GM23248 (cell line): ENCODE measurements around the gene ADAMTSL1. TPM values are rescaled to one million over a fixed set of nuclear protein-coding genes. Genes with fewer than 3 reads are reported as not detected.

ENCODE experiments used
- DNase-seq: peaks from one replicate; pipeline ENCODE4 v3.0.0-alpha.2; 2015
- H2AFZ ChIP-seq: fragments of 200-600 bp; sonication (generic); 2 replicates; pipeline ENCODE4 v1.6.1; 2016; ENCODE audit warnings: antibody characterized with exemption
- H3F3A ChIP-seq: fragments of 200-600 bp; sonication (generic); 2 replicates; pipeline ENCODE4 v1.6.1; 2016; ENCODE audit warnings: mild to moderate bottlenecking, antibody characterized with exemption, mixed run types; ENCODE audit not compliant: insufficient read depth
- H3K27ac ChIP-seq: fragments of 200-600 bp; sonication (generic); 2 replicates; pipeline ENCODE4 v1.5.1; 2016; ENCODE audit warnings: mild to moderate bottlenecking
- H3K27me3 ChIP-seq: fragments of 200-600 bp; sonication (generic); replicated peaks from 2 replicates; pipeline ENCODE4 v1.6.1; 2016; ENCODE audit warnings: mild to moderate bottlenecking; ENCODE audit not compliant: insufficient read depth
- H3K36me3 ChIP-seq: fragments of 200-600 bp; sonication (generic); 2 replicates; pipeline ENCODE4 v1.6.1; 2016; ENCODE audit warnings: low read depth, mild to moderate bottlenecking
- H3K4me1 ChIP-seq: fragments of 200-600 bp; sonication (generic); 2 replicates; pipeline ENCODE4 v1.6.1; 2016; ENCODE audit warnings: mild to moderate bottlenecking; ENCODE audit not compliant: insufficient read depth
- H3K4me2 ChIP-seq: fragments of 200-600 bp; sonication (generic); one replicate; pipeline ENCODE4 v1.6.1; 2016; ENCODE audit warnings: mild to moderate bottlenecking; ENCODE audit not compliant: unreplicated experiment
- H3K4me3 ChIP-seq: fragments of 200-600 bp; sonication (generic); 2 replicates; pipeline ENCODE4 v1.5.1; 2016; ENCODE audit warnings: mild to moderate bottlenecking
- H3K79me2 ChIP-seq: fragments of 200-600 bp; sonication (generic); 2 replicates; pipeline ENCODE4 v1.6.1; 2016; ENCODE audit warnings: mild to moderate bottlenecking; ENCODE audit not compliant: insufficient read depth
- H3K9ac ChIP-seq: fragments of 200-600 bp; sonication (generic); 2 replicates; pipeline ENCODE4 v1.6.1; 2016; ENCODE audit warnings: mild to moderate bottlenecking
- H3K9me2 ChIP-seq: fragments of 200-600 bp; sonication (generic); 2 replicates; pipeline ENCODE4 v1.6.1; 2016; ENCODE audit warnings: mixed run types, mild to moderate bottlenecking, moderate library complexity; ENCODE audit not compliant: insufficient read depth
- H3K9me3 ChIP-seq: fragments of 200-600 bp; sonication (generic); one replicate; pipeline ENCODE4 v1.6.1; 2017; ENCODE audit warnings: low read depth
- H4K20me1 ChIP-seq: fragments of 200-600 bp; sonication (generic); 2 replicates; pipeline ENCODE4 v1.6.0; 2016; ENCODE audit not compliant: insufficient read depth
- EZH2 ChIP-seq: fragments of 200-600 bp; sonication (generic); IDR thresholded peaks from 2 replicates; pipeline ENCODE4 v1.6.1; 2018; ENCODE audit warnings: antibody characterized with exemption, mild to moderate bottlenecking; ENCODE audit not compliant: insufficient read depth, poor library complexity, severe bottlenecking
- EZH2phosphoT487 ChIP-seq: fragments of 200-600 bp; sonication (generic); IDR thresholded peaks from 2 replicates; pipeline ENCODE4 v1.6.1; 2018; ENCODE audit warnings: antibody characterized with exemption, moderate library complexity, mild to moderate bottlenecking, low read depth; ENCODE audit not compliant: insufficient read depth
- WGBS, 2 experiments: methylation state at CpG; one replicate each; pipeline ENCODE4 v1.1.6; 2015 to 2017; ENCODE audit warnings: low lambda C conversion rate in 2 of 2, low coverage in 1 of 2; ENCODE audit errors: missing lambda C conversion rate in 2 of 2; 5-methylcytosine and 5-hydroxymethylcytosine counted together
- in situ Hi-C: fragments of 300-500 bp; cut with MboI; formaldehyde crosslinking; loops from 2 replicates; pipeline ENCODE4 v1.15.0; 2020
- polyA plus RNA-seq: library from polyadenylated mRNA; unstranded; fragments of >200 nt; fragmentation: Nextera tagmentation; extraction: Ambion mirVana; gene quantifications from 2 replicates; pipeline ENCODE4 v1.2.1, GENCODE V29; 2016
- total RNA-seq: library from RNA; depleted of rRNA; stranded (reverse); fragments of >200 nt; shearing (Covaris generic); gene quantifications from 2 replicates; pipeline ENCODE4 v1.2.3, GENCODE V29; 2014

ADAMTSL1 gene
- total and polyA plus RNA-seq, 2 experiments from 2014 or later: 77.0 to 273 TPM

GRCh38 chr9:18829066-18829465 is 355.1 kb downstream of the ADAMTSL1 start:
- Histone ChIP-seq H3K9me2 (no peaks in the 10 kb centered on the region), H3K9me3 (no peaks in the 10 kb centered on the region), H3F3A (peaks cover 64% of the 10 kb centered on the region), H3K79me2 (peaks cover 29% of the 10 kb centered on the region; the same call in 1 of the 2 replicates), H3K4me1 (no peaks in the 10 kb centered on the region), H3K27ac (no peak overlapping the region), H4K20me1 (no peaks in the 10 kb centered on the region), H3K27me3 (no peaks in the 10 kb centered on the region), H2AFZ (no peak overlapping the region), H3K9ac (no peak overlapping the region), H3K4me3 (no peak overlapping the region), H3K36me3 (peaks cover 77% of the 10 kb centered on the region), H3K4me2 (no peak overlapping the region)
- DNase-seq: no peak
- in situ Hi-C loops: no loop called here
- TF ChIP-seq EZH2phosphoT487: no peak
- TF ChIP-seq EZH2: no peak
- 98% methylated on average over 3 of the region's 3 CpGs for WGBS, 2 experiments

- Histone ChIP-seq H4K20me1 (no peaks in the 10 kb centered on the region), H3K4me3 (no peak overlapping the region), H3K4me1 (no peaks in the 10 kb centered on the region), H3K9me2 (no peaks in the 10 kb centered on the region), H3K79me2 (peaks cover 35% of the 10 kb centered on the region), H3K27ac (no peak overlapping the region), H2AFZ (no peak overlapping the region), H3K27me3 (no peaks in the 10 kb centered on the region), H3F3A (peaks cover 67% of the 10 kb centered on the region), H3K9me3 (no peaks in the 10 kb centered on the region), H3K36me3 (peaks cover 80% of the 10 kb centered on the region), H3K4me2 (no peak overlapping the region), H3K9ac (no peak overlapping the region)
- TF ChIP-seq EZH2phosphoT487: no peak
- TF ChIP-seq EZH2: no peak
- DNase-seq: peak; percentile 22
- 89 to 90% methylated on average over 5 of the region's 5 CpGs for WGBS, 2 experiments
- in situ Hi-C loops: no loop called here
Measured at GRCh38 chr9:18829873-18830272, 355.9 kb downstream of the ADAMTSL1 start.

GRCh38 chr9:18834740-18835361 is 360.9 kb downstream of the ADAMTSL1 start:
- in situ Hi-C loops: no loop called here
- H3K36me3 ChIP-seq: peaks cover 56% of the 10 kb centered on the region

GRCh38 chr9:18837402-18837801 is 363.4 kb downstream of the ADAMTSL1 start:
- in situ Hi-C loops: no loop called here
- Histone ChIP-seq H3K4me2 (no peak overlapping the region), H4K20me1 (no peaks in the 10 kb centered on the region; the same call in 1 of the 2 replicates), H3K9ac (no peak overlapping the region), H3K27ac (no peak overlapping the region), H3K9me2 (no peaks in the 10 kb centered on the region), H3K4me3 (no peak overlapping the region), H3K4me1 (no peaks in the 10 kb centered on the region), H3F3A (peaks cover 40% of the 10 kb centered on the region), H3K36me3 (peaks cover 32% of the 10 kb centered on the region), H3K79me2 (peaks cover 58% of the 10 kb centered on the region), H3K9me3 (no peaks in the 10 kb centered on the region), H2AFZ (no peak overlapping the region), H3K27me3 (no peaks in the 10 kb centered on the region)
- WGBS, 2 experiments: 87 to 90% methylated on average over 5 of the region's 5 CpGs
- TF ChIP-seq EZH2phosphoT487 (no peak), EZH2 (no peak)
- DNase-seq: no peak

More at GRCh38 chr9:18834740-18835361, 360.9 kb downstream of the ADAMTSL1 start:
- Histone ChIP-seq H3F3A (peaks cover 52% of the 10 kb centered on the region), H2AFZ (no peak overlapping the region), H3K9me2 (no peaks in the 10 kb centered on the region), H3K27me3 (no peaks in the 10 kb centered on the region), H3K4me2 (no peak overlapping the region), H3K27ac (no peak overlapping the region), H4K20me1 (no peaks in the 10 kb centered on the region; the same call in 1 of the 2 replicates), H3K4me1 (no peaks in the 10 kb centered on the region), H3K79me2 (peaks cover 67% of the 10 kb centered on the region), H3K9me3 (no peaks in the 10 kb centered on the region), H3K9ac (no peak overlapping the region), H3K4me3 (no peak overlapping the region)
- no peak for TF ChIP-seq EZH2
- no peak for TF ChIP-seq EZH2phosphoT487
- no peak for DNase-seq
- 97% methylated on average over 4 of the region's 4 CpGs for WGBS, 2 experiments
